BJ (cell line): Measurements from ENCODE around the gene MZT1. TPM values are rescaled to one million over a fixed set of nuclear protein-coding genes. Genes with fewer than 3 reads are reported as not detected.

Experiments
- CTCF ChIA-PET: fragments of 350-600 bp; formaldehyde crosslinking; extraction: SDS; loops from one replicate; lab custom pipeline; 2021; ENCODE audit warnings: antibody characterized with exemption, inconsistent platforms; lab: Yijun Ruan, JAX
- POLR2A ChIA-PET: fragments of 300-600 bp; sonication (Branson Sonifier 250); formaldehyde crosslinking; extraction: SDS; loops from one replicate; lab custom pipeline; 2021; ENCODE audit warnings: antibody characterized with exemption; lab: Charles Lee
- DNase-seq: peaks from one replicate; pipeline ENCODE4 v3.0.0-alpha.2; 2011; ENCODE audit warnings: low read depth
- H3K27me3 ChIP-seq: 2 replicates; pipeline ENCODE4 v1.6.0; 2011; ENCODE audit warnings: low read length; ENCODE audit not compliant: control insufficient read depth, insufficient read depth
- H3K36me3 ChIP-seq: 2 replicates; pipeline ENCODE4 v1.5.1; 2011; ENCODE audit warnings: low read length; ENCODE audit not compliant: control insufficient read depth, insufficient read depth
- H3K4me3 ChIP-seq: 2 replicates; pipeline ENCODE4 v1.5.1; 2011; ENCODE audit warnings: low read depth, mild to moderate bottlenecking, control low read depth, low read length
- polyA plus RNA-seq: library from polyadenylated mRNA; depleted of rRNA; stranded (reverse); fragments of >200 nt; gene quantifications from 2 replicates; pipeline ENCODE4 v1.2.3, GENCODE V29; 2011; rRNA removed
- small RNA-seq: library from RNA; depleted of rRNA; stranded (forward); fragments of <200 nt; gene quantifications from one replicate; pipeline ENCODE3, GENCODE V24; 2012; ENCODE audit warnings: low replicate concordance, low read depth; ENCODE audit not compliant: insufficient read length
- TF ChIP-seq, protein P1 (sequence below): IDR thresholded peaks from 2 replicates; pipeline ENCODE4 v1.5.1; 2011; ENCODE audit warnings: low read depth, mild to moderate bottlenecking, control low read depth, inconsistent platforms, low read length, moderate library complexity; ENCODE audit not compliant: insufficient read depth

Gene MZT1
- polyA plus RNA-seq, 1 experiment: 3.3 TPM

DNA sequence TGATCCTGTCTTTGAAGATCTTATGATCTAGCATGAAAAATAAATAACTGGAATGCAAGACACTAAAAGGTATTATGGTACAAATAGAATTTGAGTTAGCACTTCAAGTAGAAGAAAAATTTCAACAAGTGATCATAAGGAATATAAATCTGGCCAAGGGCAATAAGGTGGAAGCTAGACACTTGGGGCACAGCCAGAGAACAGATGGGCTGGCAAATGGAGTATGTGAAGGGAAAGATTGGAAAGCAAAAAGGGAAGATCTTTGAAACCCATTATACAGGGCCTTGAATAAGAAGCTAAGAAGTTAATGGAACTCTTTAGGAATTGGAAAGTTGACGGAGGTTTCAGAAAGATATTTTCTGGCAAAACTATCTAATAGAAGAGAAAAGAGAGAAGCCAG lies 61.0 kb downstream of the MZT1 start:
- Histone ChIP-seq H3K4me3 (no peak overlapping the region), H3K27me3 (no peaks in the 10 kb centered on the region), H3K36me3 (no peaks in the 10 kb centered on the region)
- CTCF ChIA-PET: no interaction called here
- POLR2A ChIA-PET: no interaction called here
- TF ChIP-seq, protein P1, sequence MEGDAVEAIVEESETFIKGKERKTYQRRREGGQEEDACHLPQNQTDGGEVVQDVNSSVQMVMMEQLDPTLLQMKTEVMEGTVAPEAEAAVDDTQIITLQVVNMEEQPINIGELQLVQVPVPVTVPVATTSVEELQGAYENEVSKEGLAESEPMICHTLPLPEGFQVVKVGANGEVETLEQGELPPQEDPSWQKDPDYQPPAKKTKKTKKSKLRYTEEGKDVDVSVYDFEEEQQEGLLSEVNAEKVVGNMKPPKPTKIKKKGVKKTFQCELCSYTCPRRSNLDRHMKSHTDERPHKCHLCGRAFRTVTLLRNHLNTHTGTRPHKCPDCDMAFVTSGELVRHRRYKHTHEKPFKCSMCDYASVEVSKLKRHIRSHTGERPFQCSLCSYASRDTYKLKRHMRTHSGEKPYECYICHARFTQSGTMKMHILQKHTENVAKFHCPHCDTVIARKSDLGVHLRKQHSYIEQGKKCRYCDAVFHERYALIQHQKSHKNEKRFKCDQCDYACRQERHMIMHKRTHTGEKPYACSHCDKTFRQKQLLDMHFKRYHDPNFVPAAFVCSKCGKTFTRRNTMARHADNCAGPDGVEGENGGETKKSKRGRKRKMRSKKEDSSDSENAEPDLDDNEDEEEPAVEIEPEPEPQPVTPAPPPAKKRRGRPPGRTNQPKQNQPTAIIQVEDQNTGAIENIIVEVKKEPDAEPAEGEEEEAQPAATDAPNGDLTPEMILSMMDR: no peak
- no peak for DNase-seq

DNA sequence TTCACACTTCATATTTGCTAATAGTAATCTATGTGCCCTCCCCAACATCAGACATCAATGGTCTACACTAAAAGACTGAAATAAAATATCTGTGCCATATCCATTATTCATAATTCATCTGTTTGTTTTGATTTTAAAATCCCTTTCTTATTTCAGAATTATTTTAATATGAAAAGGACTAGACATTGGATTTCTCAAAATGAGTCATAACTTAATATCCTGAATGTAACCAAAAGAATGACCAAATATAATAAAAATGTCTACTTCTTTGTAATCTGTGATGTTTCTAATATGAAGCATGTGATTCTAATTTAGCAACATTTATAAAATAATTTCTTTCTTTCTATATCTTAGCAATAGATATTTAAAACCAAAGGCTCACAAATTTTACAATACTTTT lies 64.9 kb downstream of the MZT1 start:
- no peaks in the 10 kb centered on the region for H3K27me3 ChIP-seq
- no peaks in the 10 kb centered on the region for H3K36me3 ChIP-seq
- TF ChIP-seq, protein P1: no peak
- POLR2A ChIA-PET: no interaction called here
- CTCF ChIA-PET: no interaction called here
- no peak overlapping the region for H3K4me3 ChIP-seq
- DNase-seq: no peak

Small RNA genes within 50 kb of the gene (small RNA-seq; reads per million reads assigned to genes)
- not detected for gene RNU6-80P

Other genes starting within 250 kb of the MZT1 start
- gene BORA, start 294 bp upstream of the MZT1 start, polyA plus RNA-seq: 2.0 and 3.9 TPM in 2 replicates
- gene DIS3, start 54.3 kb upstream of the MZT1 start, polyA plus RNA-seq: 15.8 and 23.4 TPM in 2 replicates
- 1.7 and 4.1 TPM in 2 replicates for gene PIBF1, start 54.5 kb upstream of the MZT1 start, polyA plus RNA-seq